GM11168 (cell line): ENCODE results near the gene SPPL3.
"Not testable (repeated sequence)": the region's sequence is repeated elsewhere in the genome, so short reads cannot be mapped to it uniquely, and the experiment has no call there.

Experiments
- in situ Hi-C: fragments of 300-500 bp; cut with MboI; formaldehyde crosslinking; loops from one replicate; pipeline ENCODE4 v1.12.0; 2022; ENCODE audit warnings: low sequenced_read_pairs; ENCODE audit not compliant: unreplicated experiment

Gene SPPL3

DNA sequence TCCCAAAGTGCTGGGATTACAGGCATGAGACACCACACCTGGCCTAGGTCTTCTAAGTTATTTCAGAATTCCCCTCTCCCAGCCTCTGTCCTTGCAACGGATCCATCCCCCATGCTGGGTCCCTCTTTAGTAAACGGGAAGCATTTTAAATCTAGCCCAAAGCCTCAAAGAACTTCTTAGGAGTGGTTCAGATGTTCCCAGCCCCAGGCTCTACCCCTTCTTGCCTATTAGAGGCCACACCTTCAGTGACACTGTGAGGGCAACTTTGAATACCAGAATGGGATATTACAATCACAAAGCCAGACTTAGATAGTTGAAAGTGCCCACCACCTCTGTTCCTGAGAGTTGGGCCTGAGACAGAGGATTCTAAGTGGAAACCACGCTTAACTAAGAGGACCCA, 18.1 kb upstream of the SPPL3 start:
- in situ Hi-C loops, result no loop called here

GRCh38 chr12:120921637-120922036, 17.5 kb upstream of the SPPL3 start:
- in situ Hi-C loops, result no loop called here

DNA sequence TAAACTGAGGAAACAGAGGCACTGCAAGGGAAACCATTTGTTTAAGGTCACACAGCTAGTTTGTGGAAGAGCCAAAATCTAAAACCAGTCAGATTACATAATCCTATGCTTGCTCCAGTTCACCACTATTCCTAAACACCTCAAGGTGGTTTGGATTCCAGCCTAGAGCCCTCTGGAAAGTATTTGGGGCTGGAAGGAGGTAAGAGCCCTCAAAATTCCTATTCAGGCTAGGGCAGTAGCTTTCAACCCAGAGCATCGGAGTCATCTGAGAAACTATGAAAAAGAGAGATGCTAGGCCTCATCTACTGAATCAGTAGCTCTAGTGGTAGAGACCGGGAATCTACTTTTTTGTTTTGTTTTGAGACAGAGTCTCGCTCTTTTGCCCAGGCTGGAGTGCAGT, 16.0 kb upstream of the SPPL3 start:
- in situ Hi-C loops, result no loop called here

GRCh38 chr12:120917748-120918147, 13.6 kb upstream of the SPPL3 start:
- in situ Hi-C loops, result no loop called here

DNA sequence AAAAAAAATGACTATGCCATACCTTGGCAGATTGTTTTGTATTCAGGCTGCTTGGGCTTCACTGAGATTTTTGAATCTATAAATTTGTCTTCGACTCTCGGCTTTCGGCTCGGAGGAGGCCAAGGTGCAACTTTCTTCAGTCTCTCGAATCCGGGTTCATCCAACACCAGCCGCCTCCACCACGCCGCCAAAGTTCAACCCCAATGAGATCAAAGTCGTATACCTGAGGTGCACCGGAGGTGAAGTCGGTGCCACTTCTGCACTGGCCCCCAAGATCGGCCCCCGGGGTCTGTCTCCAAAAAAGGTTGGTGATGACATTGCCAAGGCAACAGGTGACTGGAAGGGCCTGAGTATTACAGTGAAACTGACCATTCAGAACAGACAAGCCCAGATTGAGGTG, 12.4 kb upstream of the SPPL3 start:
- in situ Hi-C loops, result no loop called here

GRCh38 chr12:120914794-120915193, 10.6 kb upstream of the SPPL3 start:
- in situ Hi-C loops, result no loop called here

DNA sequence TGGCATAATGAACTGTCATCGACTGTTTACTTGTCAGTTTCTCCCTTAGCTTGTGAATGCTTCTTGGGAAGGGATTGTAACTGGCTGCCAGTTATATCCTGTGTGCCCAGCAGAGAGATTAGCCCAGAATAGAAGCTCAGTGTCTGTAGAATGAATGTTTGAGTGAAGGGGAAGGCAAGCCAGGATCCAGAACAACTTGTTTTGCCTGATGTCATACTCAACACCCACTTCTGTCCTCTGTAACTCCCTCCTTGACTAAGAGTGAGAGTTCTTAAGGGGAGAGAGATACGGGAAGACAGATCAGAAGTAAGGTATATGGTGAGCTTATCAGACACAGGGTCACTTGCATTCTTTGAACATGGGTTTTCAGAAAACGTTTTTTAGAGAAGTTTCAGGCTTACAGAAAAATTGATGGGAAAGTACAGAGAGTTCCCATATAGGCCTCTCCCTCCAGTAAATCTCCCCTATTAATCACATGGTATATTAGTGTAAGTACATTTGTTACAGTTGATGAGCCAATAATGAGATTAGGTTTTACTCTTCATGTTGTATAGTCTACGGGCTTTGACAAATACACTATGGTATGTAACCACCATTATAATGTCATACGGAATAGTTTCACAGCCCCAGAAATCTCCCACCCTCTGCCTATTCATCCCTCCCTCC, 5.6 kb upstream of the SPPL3 start:
- in situ Hi-C loops, result no loop called here

GRCh38 chr12:120905856-120906384, 1.8 kb upstream of the SPPL3 start:
- in situ Hi-C loops, result no loop called here

GRCh38 chr12:120903412-120904196, 554 bp downstream of the SPPL3 start:
- in situ Hi-C loops, result no loop called here

DNA sequence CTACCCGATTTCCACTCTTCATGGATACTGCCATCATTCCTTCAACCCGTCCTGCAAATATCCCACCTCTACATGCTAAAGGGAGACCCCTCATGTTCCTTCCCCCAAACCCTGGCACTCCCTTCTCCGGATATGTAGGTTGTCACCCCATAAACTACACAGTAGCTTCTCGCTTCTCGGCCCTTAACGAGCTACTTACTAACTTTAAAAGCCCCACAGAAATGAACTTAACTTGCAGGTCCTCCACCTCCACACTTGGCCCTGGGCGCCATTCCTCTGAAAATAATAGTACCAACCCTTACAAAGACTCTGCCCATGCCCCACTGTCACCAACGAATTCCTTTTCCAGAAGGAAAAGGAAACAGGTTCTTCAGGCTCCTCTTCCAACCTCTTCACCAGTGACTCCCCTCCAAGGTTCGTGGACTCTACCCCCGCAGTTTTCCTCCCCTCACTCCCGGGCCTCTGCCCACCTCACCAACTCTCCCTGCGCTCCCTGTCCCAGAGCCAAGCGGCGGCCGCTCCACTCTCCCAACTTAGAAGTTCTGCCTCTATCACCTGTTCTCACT, 1.2 kb downstream of the SPPL3 start:
- in situ Hi-C loops, result no loop called here

GRCh38 chr12:120901818-120902217, 2.3 kb downstream of the SPPL3 start:
- in situ Hi-C loops, result no loop called here

GRCh38 chr12:120901101-120901500, 3.1 kb downstream of the SPPL3 start:
- in situ Hi-C loops, result not testable (repeated sequence)

DNA sequence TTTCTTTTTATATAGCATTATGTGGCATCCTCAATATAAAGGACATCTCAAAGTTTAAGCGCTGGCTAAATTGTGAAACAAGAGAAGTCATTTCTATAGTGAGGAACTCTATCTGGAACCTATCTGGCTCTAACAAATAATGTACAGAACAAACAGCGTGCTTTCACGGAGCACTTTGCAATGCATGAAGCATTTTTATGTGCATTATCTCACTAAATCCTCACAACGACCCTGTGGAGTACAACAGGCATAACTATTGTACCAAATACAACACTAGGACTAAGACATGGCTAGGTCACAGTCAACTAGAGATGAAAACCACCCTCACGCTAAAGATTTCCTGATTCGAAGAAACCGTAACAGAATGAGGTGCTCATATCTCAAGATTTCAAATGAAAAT, 8.6 kb downstream of the SPPL3 start:
- in situ Hi-C loops, result no loop called here

- in situ Hi-C loops, result no loop called here
Observed at GRCh38 chr12:120892265-120892664, 11.9 kb downstream of the SPPL3 start.

- in situ Hi-C loops, result no loop called here
Observed at GRCh38 chr12:120890963-120891362, 13.2 kb downstream of the SPPL3 start.

GRCh38 chr12:120887253-120888043, 16.7 kb downstream of the SPPL3 start:
- in situ Hi-C loops, result no loop called here

DNA sequence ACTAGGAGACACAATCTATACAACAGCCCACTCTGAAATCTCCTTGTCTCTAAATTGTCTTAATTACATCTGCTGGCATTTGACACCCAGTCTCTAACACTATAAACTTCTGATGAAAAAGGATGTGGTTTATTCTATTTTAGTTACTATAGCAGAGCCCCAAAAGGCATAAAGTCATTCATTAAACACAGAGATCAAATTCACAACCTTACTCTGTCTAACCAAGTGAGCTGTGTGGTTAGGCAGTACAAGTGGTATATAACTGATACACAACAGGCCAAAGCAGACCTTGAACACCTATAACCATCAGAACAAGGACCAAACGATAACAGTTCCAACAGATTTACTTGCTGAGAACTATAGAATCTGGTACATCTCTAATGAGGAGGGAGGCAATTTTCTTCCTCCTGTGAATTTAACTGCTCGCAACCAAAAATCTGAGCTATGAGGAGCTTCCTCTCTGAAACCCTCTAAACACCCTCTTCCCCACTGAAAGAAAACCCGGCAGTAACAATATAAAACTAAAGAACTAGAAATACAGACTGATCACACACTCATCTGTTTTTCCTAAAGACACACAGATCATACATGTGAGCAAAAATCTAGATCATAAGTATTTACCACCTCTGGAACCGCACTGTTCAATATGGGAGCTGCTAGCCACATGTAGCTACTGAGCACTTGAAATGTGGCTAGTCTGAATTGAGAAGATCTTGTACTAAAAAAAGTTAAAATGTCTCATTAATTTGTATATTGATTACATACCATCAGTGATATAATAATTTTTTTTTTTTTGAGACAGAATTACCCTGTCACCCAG, 17.7 kb downstream of the SPPL3 start:
- in situ Hi-C loops, result no loop called here

DNA sequence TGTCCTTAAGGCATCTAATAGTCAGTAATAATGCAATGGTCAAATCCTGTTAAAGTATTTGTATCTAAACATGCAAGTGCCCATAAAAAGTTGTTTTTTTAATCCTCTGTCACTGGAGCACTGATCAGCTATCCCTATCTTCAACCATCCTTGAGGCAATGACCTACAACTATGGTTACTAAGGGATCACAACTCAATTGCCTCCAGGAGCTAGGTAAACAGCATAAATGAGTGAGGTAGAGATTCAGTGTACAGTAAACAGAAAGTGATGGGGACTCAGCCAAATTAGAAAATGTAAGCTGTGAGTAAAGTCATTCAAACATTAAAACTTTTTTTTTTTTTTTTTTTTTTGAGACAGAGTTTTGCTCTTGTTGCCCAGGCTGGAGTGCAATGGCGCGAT, 18.6 kb downstream of the SPPL3 start:
- in situ Hi-C loops, result no loop called here

GRCh38 chr12:120884644-120885043, 19.5 kb downstream of the SPPL3 start:
- in situ Hi-C loops, result no loop called here

- in situ Hi-C loops, result no loop called here
Observed at GRCh38 chr12:120882055-120882555, 22.1 kb downstream of the SPPL3 start.
